A549 (cell line): ENCODE data around the gene ZNF814.

ENCODE experiments used
- FOXS1 ChIP-seq: fragments of 250-450 bp; sonication (Bioruptor Pico); IDR thresholded peaks from 2 replicates; pipeline ENCODE4 v1.5.0; 2020; ENCODE audit warnings: mild to moderate bottlenecking, moderate library complexity
- GATA3 ChIP-seq: IDR thresholded peaks from 2 replicates; pipeline ENCODE4 v1.6.1; 2012; ENCODE audit warnings: borderline replicate concordance
- HOXA7 ChIP-seq: fragments of 250-450 bp; sonication (Bioruptor Pico); IDR thresholded peaks from 2 replicates; pipeline ENCODE4 v1.5.0; 2020; ENCODE audit warnings: mild to moderate bottlenecking, moderate library complexity
- MAFK ChIP-seq: fragments of 450-650 bp; IDR thresholded peaks from 2 replicates; pipeline ENCODE4 v1.6.1; 2014; ENCODE audit not compliant: partially characterized antibody
- MAZ ChIP-seq: fragments of 150-350 bp; IDR thresholded peaks from 2 replicates; pipeline ENCODE4 v1.6.1; 2014; ENCODE audit warnings: antibody characterized with exemption, low read depth, low read length, borderline replicate concordance
- MYC ChIP-seq: IDR thresholded peaks from 2 replicates; pipeline ENCODE4 v1.6.1; 2012; ENCODE audit warnings: mild to moderate bottlenecking, inconsistent platforms, low read length, improper control_type of control experiment, borderline replicate concordance
- POLR2A ChIP-seq: IDR thresholded peaks from 2 replicates; pipeline ENCODE4 v1.6.1; 2012; ENCODE audit warnings: mild to moderate bottlenecking, low read length
- RCOR1 ChIP-seq: fragments of 150-350 bp; IDR thresholded peaks from 2 replicates; pipeline ENCODE4 v1.6.1; 2014; ENCODE audit warnings: antibody characterized with exemption, low read length, low read depth
- RNF2 ChIP-seq: fragments of 200-600 bp; sonication (generic); IDR thresholded peaks from 2 replicates; pipeline ENCODE4 v1.6.1; 2016; ENCODE audit warnings: low read depth, mild to moderate bottlenecking, antibody characterized with exemption, moderate library complexity, borderline replicate concordance
- SREBF2 ChIP-seq: fragments of 450-650 bp; IDR thresholded peaks from 2 replicates; pipeline ENCODE4 v1.6.1; 2014; ENCODE audit warnings: mild to moderate bottlenecking, moderate library complexity
- TF ChIP-seq, protein P1 (sequence below): fragments of >200 bp; sonication (Bioruptor Twin); formaldehyde crosslinking; IDR thresholded peaks from 3 replicates; pipeline ENCODE4 v1.5.1; 2016
- TF ChIP-seq, protein P2 (sequence below): fragments of 250-450 bp; sonication (Bioruptor Pico); IDR thresholded peaks from 2 replicates; pipeline ENCODE4 v1.5.0; 2020; ENCODE audit warnings: low read depth, mild to moderate bottlenecking, moderate library complexity
- TF ChIP-seq, protein P3 (sequence below): fragments of 150-350 bp; IDR thresholded peaks from 2 replicates; pipeline ENCODE4 v1.6.1; 2014; ENCODE audit warnings: low read depth, mild to moderate bottlenecking, low read length

DNA sequence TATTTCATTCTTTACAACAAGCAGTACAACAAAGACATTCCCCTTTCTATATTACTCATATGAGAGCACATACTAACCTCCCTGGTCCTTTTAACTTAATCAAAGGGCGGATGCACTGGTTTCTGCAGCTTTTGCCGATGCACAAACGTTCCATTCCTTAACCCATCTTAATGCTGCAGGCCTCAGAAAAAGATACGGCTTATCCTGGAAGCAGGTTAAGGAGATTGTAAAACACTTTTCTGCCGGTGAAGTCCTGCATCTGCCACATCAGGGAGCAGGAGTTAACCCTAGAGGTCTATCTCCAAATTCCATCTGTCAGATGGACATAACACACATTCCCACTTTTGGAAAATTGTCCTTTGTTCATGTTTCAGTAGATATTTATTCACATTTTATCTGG lies 11.5 kb upstream of the ZNF814 start:
- TF ChIP-seq POLR2A: no peak
- no peak for TF ChIP-seq GATA3
- no peak for TF ChIP-seq MYC
- TF ChIP-seq MAZ: no peak
- TF ChIP-seq, protein P1, sequence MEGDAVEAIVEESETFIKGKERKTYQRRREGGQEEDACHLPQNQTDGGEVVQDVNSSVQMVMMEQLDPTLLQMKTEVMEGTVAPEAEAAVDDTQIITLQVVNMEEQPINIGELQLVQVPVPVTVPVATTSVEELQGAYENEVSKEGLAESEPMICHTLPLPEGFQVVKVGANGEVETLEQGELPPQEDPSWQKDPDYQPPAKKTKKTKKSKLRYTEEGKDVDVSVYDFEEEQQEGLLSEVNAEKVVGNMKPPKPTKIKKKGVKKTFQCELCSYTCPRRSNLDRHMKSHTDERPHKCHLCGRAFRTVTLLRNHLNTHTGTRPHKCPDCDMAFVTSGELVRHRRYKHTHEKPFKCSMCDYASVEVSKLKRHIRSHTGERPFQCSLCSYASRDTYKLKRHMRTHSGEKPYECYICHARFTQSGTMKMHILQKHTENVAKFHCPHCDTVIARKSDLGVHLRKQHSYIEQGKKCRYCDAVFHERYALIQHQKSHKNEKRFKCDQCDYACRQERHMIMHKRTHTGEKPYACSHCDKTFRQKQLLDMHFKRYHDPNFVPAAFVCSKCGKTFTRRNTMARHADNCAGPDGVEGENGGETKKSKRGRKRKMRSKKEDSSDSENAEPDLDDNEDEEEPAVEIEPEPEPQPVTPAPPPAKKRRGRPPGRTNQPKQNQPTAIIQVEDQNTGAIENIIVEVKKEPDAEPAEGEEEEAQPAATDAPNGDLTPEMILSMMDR: no peak
- no peak for TF ChIP-seq HOXA7 (CRISPR knock-in tag)
- TF ChIP-seq, protein P2, sequence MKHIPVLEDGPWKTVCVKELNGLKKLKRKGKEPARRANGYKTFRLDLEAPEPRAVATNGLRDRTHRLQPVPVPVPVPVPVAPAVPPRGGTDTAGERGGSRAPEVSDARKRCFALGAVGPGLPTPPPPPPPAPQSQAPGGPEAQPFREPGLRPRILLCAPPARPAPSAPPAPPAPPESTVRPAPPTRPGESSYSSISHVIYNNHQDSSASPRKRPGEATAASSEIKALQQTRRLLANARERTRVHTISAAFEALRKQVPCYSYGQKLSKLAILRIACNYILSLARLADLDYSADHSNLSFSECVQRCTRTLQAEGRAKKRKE (CRISPR knock-in tag): no peak
- TF ChIP-seq RNF2: no peak
- TF ChIP-seq, protein P3, sequence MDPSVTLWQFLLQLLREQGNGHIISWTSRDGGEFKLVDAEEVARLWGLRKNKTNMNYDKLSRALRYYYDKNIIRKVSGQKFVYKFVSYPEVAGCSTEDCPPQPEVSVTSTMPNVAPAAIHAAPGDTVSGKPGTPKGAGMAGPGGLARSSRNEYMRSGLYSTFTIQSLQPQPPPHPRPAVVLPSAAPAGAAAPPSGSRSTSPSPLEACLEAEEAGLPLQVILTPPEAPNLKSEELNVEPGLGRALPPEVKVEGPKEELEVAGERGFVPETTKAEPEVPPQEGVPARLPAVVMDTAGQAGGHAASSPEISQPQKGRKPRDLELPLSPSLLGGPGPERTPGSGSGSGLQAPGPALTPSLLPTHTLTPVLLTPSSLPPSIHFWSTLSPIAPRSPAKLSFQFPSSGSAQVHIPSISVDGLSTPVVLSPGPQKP: no peak
- TF ChIP-seq SREBF2: no peak
- TF ChIP-seq RCOR1: no peak
- TF ChIP-seq MAFK: no peak
- no peak for TF ChIP-seq FOXS1 (CRISPR knock-in tag)
